A673 (cell line): ENCODE measurements around the gene MTTP.

Source experiments
- EZH2 ChIP-seq: fragments of 200-600 bp; sonication (generic); IDR thresholded peaks from 2 replicates; pipeline ENCODE4 v1.6.1; 2017; ENCODE audit warnings: borderline replicate concordance, low read depth, mild to moderate bottlenecking, mixed read lengths, antibody characterized with exemption, low read length; ENCODE audit not compliant: poor library complexity, severe bottlenecking
- TF ChIP-seq, protein P1 (sequence below): fragments of 300-800, 200-600 bp; sonication (generic); conservative IDR thresholded peaks from 2 replicates; pipeline ENCODE4 v1.5.1; 2017; ENCODE audit warnings: low read depth, mild to moderate bottlenecking, antibody characterized with exemption, low read length, moderate library complexity, mixed read lengths

DNA sequence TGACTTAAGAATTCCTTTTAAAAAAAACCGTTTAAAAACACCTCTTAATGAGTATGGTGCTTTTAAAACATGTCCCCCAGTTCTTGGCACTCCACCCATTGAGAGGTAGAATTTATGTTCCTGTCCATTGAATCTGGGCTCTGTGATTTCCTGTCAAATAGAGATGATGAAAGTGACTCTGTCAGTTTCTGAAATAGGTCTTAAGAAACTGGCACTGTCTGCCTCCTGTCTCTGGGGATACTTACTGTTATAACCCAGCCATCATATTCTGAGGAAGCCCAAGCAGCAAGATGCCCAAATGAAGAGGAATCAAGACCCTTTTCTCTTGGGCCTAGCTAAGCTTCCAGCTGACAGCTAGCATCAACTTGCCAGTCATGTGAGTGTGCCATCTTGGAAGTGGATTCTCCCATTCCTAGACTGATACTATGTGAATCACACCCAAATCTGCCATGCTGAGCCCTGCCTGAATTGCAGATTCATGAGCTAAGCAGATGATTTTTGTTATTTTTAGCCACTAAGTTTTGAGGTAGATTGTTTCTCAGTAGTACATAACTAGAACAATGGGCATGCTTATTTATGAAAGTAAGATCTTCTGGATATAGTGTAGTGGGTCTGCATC, 60.2 kb downstream of the MTTP start:
- TF ChIP-seq, protein P1, sequence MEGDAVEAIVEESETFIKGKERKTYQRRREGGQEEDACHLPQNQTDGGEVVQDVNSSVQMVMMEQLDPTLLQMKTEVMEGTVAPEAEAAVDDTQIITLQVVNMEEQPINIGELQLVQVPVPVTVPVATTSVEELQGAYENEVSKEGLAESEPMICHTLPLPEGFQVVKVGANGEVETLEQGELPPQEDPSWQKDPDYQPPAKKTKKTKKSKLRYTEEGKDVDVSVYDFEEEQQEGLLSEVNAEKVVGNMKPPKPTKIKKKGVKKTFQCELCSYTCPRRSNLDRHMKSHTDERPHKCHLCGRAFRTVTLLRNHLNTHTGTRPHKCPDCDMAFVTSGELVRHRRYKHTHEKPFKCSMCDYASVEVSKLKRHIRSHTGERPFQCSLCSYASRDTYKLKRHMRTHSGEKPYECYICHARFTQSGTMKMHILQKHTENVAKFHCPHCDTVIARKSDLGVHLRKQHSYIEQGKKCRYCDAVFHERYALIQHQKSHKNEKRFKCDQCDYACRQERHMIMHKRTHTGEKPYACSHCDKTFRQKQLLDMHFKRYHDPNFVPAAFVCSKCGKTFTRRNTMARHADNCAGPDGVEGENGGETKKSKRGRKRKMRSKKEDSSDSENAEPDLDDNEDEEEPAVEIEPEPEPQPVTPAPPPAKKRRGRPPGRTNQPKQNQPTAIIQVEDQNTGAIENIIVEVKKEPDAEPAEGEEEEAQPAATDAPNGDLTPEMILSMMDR, result no peak
- TF ChIP-seq EZH2, result no peak
